ENCODE results near the gene TSEN34.

- TF ChIP-seq, protein P1, sequence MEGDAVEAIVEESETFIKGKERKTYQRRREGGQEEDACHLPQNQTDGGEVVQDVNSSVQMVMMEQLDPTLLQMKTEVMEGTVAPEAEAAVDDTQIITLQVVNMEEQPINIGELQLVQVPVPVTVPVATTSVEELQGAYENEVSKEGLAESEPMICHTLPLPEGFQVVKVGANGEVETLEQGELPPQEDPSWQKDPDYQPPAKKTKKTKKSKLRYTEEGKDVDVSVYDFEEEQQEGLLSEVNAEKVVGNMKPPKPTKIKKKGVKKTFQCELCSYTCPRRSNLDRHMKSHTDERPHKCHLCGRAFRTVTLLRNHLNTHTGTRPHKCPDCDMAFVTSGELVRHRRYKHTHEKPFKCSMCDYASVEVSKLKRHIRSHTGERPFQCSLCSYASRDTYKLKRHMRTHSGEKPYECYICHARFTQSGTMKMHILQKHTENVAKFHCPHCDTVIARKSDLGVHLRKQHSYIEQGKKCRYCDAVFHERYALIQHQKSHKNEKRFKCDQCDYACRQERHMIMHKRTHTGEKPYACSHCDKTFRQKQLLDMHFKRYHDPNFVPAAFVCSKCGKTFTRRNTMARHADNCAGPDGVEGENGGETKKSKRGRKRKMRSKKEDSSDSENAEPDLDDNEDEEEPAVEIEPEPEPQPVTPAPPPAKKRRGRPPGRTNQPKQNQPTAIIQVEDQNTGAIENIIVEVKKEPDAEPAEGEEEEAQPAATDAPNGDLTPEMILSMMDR (IDR thresholded peaks at IDR 0.05; ENCODE audit: insufficient read depth, low read length, poor library complexity, severe bottlenecking), result no peak
- TF ChIP-seq EZH2phosphoT487 (conservative IDR thresholded peaks at IDR 0.05; ENCODE audit: low read length), result no peak
These were observed 28.8 kb upstream of the TSEN34 start for GRCh38 chr19:54162241-54162805.
